ENCODE results near the gene AATK.

GRCh38 chr17:81187586-81188490 lies 21.8 kb upstream of the AATK start:
- no peak for TF ChIP-seq CTCF (IDR thresholded peaks at IDR 0.05; ENCODE audit: extremely low read depth in 1 of 2, insufficient read depth in 1 of 2, low read depth in 1 of 2, low read length in 2 of 2)
- no peak for TF ChIP-seq MAX (IDR thresholded peaks at IDR 0.05; ENCODE audit: insufficient read depth, insufficient read length)
- no peak for TF ChIP-seq POLR2A (IDR thresholded peaks at IDR 0.05; ENCODE audit: low read depth, low read length)
- TF ChIP-seq JUN (IDR thresholded peaks at IDR 0.05; ENCODE audit: borderline replicate concordance, insufficient read depth, insufficient read length, low read depth): no peak
- no peak for TF ChIP-seq EZH2 (IDR thresholded peaks at IDR 0.05; ENCODE audit: borderline replicate concordance, low read depth, low read length, severe bottlenecking)
- no peak for TF ChIP-seq POLR2AphosphoS5 (IDR thresholded peaks at IDR 0.05; ENCODE audit: insufficient read depth, low read depth, low read length)
- TF ChIP-seq MYC (IDR thresholded peaks at IDR 0.05; ENCODE audit: low read depth, low read length): no peak
- no peak for TF ChIP-seq FOS (IDR thresholded peaks at IDR 0.05; ENCODE audit: borderline replicate concordance, insufficient read depth, low read length)

Data from endothelial cell of umbilical vein (primary cell).